ENCODE measurements around the gene CBLC.

The CBLC gene

DNA sequence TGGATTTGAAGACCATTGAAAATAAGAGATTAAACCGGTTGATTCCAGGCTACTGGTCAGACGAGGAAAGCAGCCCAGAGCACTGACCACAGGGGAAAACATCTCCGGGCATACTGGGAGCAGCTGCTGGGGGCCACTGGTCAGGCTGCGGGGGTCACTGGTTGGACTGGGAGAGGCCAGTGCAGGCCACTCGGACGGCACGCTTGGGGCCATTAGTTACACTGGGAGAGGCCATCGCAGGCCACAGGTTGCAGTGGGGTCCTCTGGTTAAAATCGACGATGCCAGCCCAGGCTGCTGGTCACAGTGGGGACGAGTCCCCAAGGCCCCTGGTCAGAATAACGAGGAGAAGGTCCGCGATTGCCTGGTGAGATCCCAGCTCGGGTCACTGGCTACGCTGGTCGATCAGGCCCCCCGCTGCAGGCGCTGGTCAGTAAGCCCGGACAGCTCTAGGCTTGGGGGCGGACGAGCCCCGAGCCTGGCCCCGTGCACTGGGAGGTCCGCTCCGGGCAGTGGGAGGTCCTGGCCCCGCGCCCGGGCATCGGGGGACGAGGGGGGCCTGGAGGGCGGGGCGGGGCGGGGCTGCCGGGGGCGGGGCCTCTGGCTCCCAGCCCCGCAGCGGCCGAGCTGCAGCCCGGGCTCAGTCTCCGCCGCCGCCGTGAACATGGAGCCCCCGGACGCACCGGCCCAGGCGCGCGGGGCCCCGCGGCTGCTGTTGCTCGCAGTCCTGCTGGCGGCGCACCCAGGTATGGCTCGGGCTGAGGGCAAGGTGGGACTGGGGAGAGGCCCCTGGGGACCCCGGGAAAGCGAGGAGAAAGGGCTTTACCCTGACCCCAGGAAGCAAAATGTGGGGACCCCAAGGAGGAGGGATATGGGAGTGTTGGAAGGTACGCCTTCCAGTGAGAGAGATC, 31.0 kb downstream of the CBLC start, which contains the start of gene BCAM:
Gene BCAM, plus strand, starts transcription at position 641 of the 909 bp plus-strand sequence. Its CDS starts 22 bp downstream, at position 663.
- TF ChIP-seq ISL1 (CRISPR knock-in tag; IDR thresholded peaks at IDR 0.05) (no peak), TCF4 (CRISPR knock-in tag; IDR thresholded peaks at IDR 0.05; ENCODE audit: borderline replicate concordance) (no peak), ZFP3 (CRISPR knock-in tag; IDR thresholded peaks at IDR 0.05) (no peak), ZC3H10 (CRISPR knock-in tag; IDR thresholded peaks at IDR 0.05) (no peak), ZNF565 (CRISPR knock-in tag; conservative IDR thresholded peaks at IDR 0.05; ENCODE audit: low read depth) (no peak), PPARA (CRISPR knock-in tag; IDR thresholded peaks at IDR 0.05; ENCODE audit: borderline replicate concordance) (no peak), CSDC2 (CRISPR knock-in tag; IDR thresholded peaks at IDR 0.05) (no peak), BACH2 (CRISPR knock-in tag; IDR thresholded peaks at IDR 0.05; ENCODE audit: borderline replicate concordance) (no peak), SNAI2 (CRISPR knock-in tag; IDR thresholded peaks at IDR 0.05) (no peak), CREB5 (CRISPR knock-in tag; IDR thresholded peaks at IDR 0.05; ENCODE audit: low read depth) (no peak), ZFP30 (CRISPR knock-in tag; IDR thresholded peaks at IDR 0.05) (no peak), TOX (CRISPR knock-in tag; IDR thresholded peaks at IDR 0.05; ENCODE audit: borderline replicate concordance) (no peak)
- TF ChIP-seq, protein P1, sequence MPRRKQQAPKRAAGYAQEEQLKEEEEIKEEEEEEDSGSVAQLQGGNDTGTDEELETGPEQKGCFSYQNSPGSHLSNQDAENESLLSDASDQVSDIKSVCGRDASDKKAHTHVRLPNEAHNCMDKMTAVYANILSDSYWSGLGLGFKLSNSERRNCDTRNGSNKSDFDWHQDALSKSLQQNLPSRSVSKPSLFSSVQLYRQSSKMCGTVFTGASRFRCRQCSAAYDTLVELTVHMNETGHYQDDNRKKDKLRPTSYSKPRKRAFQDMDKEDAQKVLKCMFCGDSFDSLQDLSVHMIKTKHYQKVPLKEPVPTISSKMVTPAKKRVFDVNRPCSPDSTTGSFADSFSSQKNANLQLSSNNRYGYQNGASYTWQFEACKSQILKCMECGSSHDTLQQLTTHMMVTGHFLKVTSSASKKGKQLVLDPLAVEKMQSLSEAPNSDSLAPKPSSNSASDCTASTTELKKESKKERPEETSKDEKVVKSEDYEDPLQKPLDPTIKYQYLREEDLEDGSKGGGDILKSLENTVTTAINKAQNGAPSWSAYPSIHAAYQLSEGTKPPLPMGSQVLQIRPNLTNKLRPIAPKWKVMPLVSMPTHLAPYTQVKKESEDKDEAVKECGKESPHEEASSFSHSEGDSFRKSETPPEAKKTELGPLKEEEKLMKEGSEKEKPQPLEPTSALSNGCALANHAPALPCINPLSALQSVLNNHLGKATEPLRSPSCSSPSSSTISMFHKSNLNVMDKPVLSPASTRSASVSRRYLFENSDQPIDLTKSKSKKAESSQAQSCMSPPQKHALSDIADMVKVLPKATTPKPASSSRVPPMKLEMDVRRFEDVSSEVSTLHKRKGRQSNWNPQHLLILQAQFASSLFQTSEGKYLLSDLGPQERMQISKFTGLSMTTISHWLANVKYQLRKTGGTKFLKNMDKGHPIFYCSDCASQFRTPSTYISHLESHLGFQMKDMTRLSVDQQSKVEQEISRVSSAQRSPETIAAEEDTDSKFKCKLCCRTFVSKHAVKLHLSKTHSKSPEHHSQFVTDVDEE (CRISPR knock-in tag; IDR thresholded peaks at IDR 0.05): no peak
- TF ChIP-seq, protein P2, sequence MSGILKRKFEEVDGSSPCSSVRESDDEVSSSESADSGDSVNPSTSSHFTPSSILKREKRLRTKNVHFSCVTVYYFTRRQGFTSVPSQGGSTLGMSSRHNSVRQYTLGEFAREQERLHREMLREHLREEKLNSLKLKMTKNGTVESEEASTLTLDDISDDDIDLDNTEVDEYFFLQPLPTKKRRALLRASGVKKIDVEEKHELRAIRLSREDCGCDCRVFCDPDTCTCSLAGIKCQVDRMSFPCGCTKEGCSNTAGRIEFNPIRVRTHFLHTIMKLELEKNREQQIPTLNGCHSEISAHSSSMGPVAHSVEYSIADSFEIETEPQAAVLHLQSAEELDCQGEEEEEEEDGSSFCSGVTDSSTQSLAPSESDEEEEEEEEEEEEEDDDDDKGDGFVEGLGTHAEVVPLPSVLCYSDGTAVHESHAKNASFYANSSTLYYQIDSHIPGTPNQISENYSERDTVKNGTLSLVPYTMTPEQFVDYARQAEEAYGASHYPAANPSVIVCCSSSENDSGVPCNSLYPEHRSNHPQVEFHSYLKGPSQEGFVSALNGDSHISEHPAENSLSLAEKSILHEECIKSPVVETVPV (CRISPR knock-in tag; IDR thresholded peaks at IDR 0.05): no peak
- ATAC-seq: peak; percentile 71

DNA sequence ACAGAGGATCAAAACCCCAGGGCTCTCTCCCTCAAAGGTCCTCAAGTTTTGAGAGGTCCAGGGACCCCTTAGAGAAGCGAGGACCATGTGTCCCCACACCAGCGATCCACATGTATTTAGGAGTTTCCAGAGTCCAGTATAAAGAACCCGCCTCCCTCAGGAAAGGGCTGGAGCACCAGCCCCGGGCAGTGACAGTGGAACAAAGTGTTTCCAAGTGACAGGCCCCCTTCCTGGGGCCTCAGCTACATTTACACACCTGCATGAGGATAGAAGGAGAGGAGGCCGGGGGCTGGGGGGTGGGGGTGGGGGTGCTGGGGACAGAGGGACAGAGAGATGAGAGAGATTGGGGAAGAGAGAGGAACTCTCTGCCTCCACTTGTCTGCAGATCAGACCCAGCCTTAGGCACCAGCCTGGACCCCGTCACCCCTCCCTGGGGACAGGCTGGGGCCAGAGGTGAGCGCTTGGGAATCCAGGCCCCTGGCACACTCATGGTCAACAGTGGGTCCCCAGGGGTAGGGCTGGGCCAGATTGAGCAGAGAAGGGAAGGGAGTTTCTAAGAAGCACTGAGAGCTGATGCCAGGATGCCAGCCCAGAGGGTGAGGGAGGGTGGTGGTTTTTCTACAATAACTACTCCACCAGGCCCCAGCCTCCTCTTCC, 32.0 kb downstream of the CBLC start:
- TF ChIP-seq ESRRG (CRISPR knock-in tag; IDR thresholded peaks at IDR 0.05) (no peak), ZNF565 (CRISPR knock-in tag; conservative IDR thresholded peaks at IDR 0.05; ENCODE audit: low read depth) (no peak), GLIS3 (CRISPR knock-in tag; IDR thresholded peaks at IDR 0.05) (no peak), POU6F1 (CRISPR knock-in tag; IDR thresholded peaks at IDR 0.05; ENCODE audit: borderline replicate concordance, low read depth) (no peak), PPARA (CRISPR knock-in tag; IDR thresholded peaks at IDR 0.05; ENCODE audit: borderline replicate concordance) (no peak), TOX (CRISPR knock-in tag; IDR thresholded peaks at IDR 0.05; ENCODE audit: borderline replicate concordance) (no peak), CREB5 (CRISPR knock-in tag; IDR thresholded peaks at IDR 0.05; ENCODE audit: low read depth) (no peak), RARB (CRISPR knock-in tag; IDR thresholded peaks at IDR 0.05) (no peak)
- TF ChIP-seq, protein P2 (CRISPR knock-in tag; IDR thresholded peaks at IDR 0.05): no peak
- no peak for ATAC-seq
